OCI-LY1 (cell line): Measurements from ENCODE around the gene PGLYRP2.

Source experiments
- H2AFZ ChIP-seq: fragments of 200-600 bp; sonication (generic), shearing (Covaris generic); 2 replicates; pipeline ENCODE4 v1.6.0; 2014; ENCODE audit warnings: antibody characterized with exemption, mild to moderate bottlenecking, low read length
- H3F3A ChIP-seq: fragments of 200-600 bp; sonication (generic), shearing (Covaris generic); 2 replicates; pipeline ENCODE4 v1.6.0; 2014; ENCODE audit warnings: mild to moderate bottlenecking, antibody characterized with exemption, low read length, moderate library complexity; ENCODE audit not compliant: insufficient read depth
- H3K27ac ChIP-seq: fragments of 200-600 bp; sonication (generic); 2 replicates; pipeline ENCODE4 v1.5.1; 2014; ENCODE audit warnings: low read length, mixed run types, mild to moderate bottlenecking, low read depth; ENCODE audit not compliant: poor library complexity, severe bottlenecking
- H3K27me3 ChIP-seq: fragments of 200-600 bp; sonication (generic); 2 replicates; pipeline ENCODE4 v1.6.0; 2014; ENCODE audit warnings: antibody characterized with exemption, mild to moderate bottlenecking, low read length, moderate library complexity; ENCODE audit not compliant: insufficient read depth
- H3K36me3 ChIP-seq: fragments of 200-600 bp; sonication (generic); 2 replicates; pipeline ENCODE4 v1.6.1; 2014; ENCODE audit warnings: mild to moderate bottlenecking, antibody characterized with exemption, low read length, moderate library complexity, mixed read lengths; ENCODE audit not compliant: insufficient read depth
- H3K4me1 ChIP-seq: fragments of 200-600 bp; sonication (generic); 2 replicates; pipeline ENCODE4 v1.5.1; 2014; ENCODE audit warnings: mild to moderate bottlenecking, low read length, moderate library complexity; ENCODE audit not compliant: insufficient read depth, severe bottlenecking
- H3K4me2 ChIP-seq: fragments of 200-600 bp; sonication (generic), shearing (Covaris generic); 2 replicates; pipeline ENCODE4 v1.6.1; 2014; ENCODE audit warnings: low read length
- H3K4me3 ChIP-seq: fragments of 200-600 bp; sonication (generic); 2 replicates; pipeline ENCODE4 v1.5.1; 2014; ENCODE audit warnings: low read length, low read depth, mild to moderate bottlenecking, mixed read lengths; ENCODE audit not compliant: poor library complexity, severe bottlenecking
- H3K79me2 ChIP-seq: fragments of 200-600 bp; shearing (Covaris generic); 2 replicates; pipeline ENCODE4 v1.6.1; 2016; ENCODE audit warnings: mixed run types, low read length, mixed read lengths; ENCODE audit not compliant: insufficient read depth
- H3K9ac ChIP-seq: fragments of 200-600 bp; sonication (generic), shearing (Covaris generic); 2 replicates; pipeline ENCODE4 v1.6.1; 2014; ENCODE audit warnings: mild to moderate bottlenecking, low read length, mixed read lengths
- H3K9me2 ChIP-seq: fragments of 200-600 bp; sonication (generic), shearing (Covaris generic); 2 replicates; pipeline ENCODE4 v1.6.1; 2014; ENCODE audit warnings: low read depth, mild to moderate bottlenecking, low read length, mixed read lengths
- H3K9me3 ChIP-seq: fragments of 200-600 bp; shearing (Covaris generic); 2 replicates; pipeline ENCODE4 v1.6.1; 2014; ENCODE audit warnings: low read length, mixed read lengths
- H4K20me1 ChIP-seq: fragments of 200-600 bp; sonication (generic), shearing (Covaris generic); 2 replicates; pipeline ENCODE4 v1.6.0; 2016; ENCODE audit warnings: mild to moderate bottlenecking, low read length; ENCODE audit not compliant: insufficient read depth
- CTCF ChIP-seq: fragments of 200-600 bp; sonication (generic), shearing (Covaris generic); IDR thresholded peaks from 2 replicates; pipeline ENCODE4 v1.5.1; 2017; ENCODE audit warnings: mild to moderate bottlenecking, antibody characterized with exemption, low read length, moderate library complexity, mixed read lengths
- EZH2 ChIP-seq: fragments of 200-600 bp; sonication (generic), shearing (Covaris generic); IDR thresholded peaks from 2 replicates; pipeline ENCODE4 v1.8.0; 2017; ENCODE audit warnings: borderline replicate concordance, mixed run types, mild to moderate bottlenecking, antibody characterized with exemption, low read length, moderate library complexity, mixed read lengths

PGLYRP2 gene

GRCh38 chr19:15502264-15502663 is 23.0 kb upstream of the PGLYRP2 start:
- TF ChIP-seq CTCF (no peak), EZH2 (no peak)
- no peak overlapping the region for H3K4me2 ChIP-seq
- no peaks in the 10 kb centered on the region for H3K9me3 ChIP-seq
- no peaks in the 10 kb centered on the region for H3K79me2 ChIP-seq
- no peak overlapping the region for H3K4me3 ChIP-seq
- H3K9me2 ChIP-seq = no peaks in the 10 kb centered on the region
- H4K20me1 ChIP-seq = no peaks in the 10 kb centered on the region
- no peaks in the 10 kb centered on the region for H3K27me3 ChIP-seq
- H3K27ac ChIP-seq = no peak overlapping the region
- H3K36me3 ChIP-seq = no peaks in the 10 kb centered on the region
- no peak overlapping the region for H3K9ac ChIP-seq
- H3F3A ChIP-seq = no peaks in the 10 kb centered on the region
- H3K4me1 ChIP-seq = no peaks in the 10 kb centered on the region
- H2AFZ ChIP-seq = no peak overlapping the region

GRCh38 chr19:15501596-15501995 is 22.3 kb upstream of the PGLYRP2 start:
- Histone ChIP-seq H3K79me2 (no peaks in the 10 kb centered on the region), H4K20me1 (no peaks in the 10 kb centered on the region), H3K4me2 (no peak overlapping the region), H3K36me3 (no peaks in the 10 kb centered on the region), H3K27me3 (no peaks in the 10 kb centered on the region), H3K9ac (no peak overlapping the region), H2AFZ (no peak overlapping the region), H3K4me1 (no peaks in the 10 kb centered on the region), H3F3A (no peaks in the 10 kb centered on the region), H3K27ac (no peak overlapping the region), H3K4me3 (no peak overlapping the region), H3K9me2 (no peaks in the 10 kb centered on the region), H3K9me3 (no peaks in the 10 kb centered on the region)
- TF ChIP-seq EZH2 (no peak), CTCF (no peak)

- Histone ChIP-seq H3K27me3 (no peaks in the 10 kb centered on the region), H3K36me3 (no peaks in the 10 kb centered on the region), H3F3A (no peaks in the 10 kb centered on the region), H3K9ac (no peak overlapping the region), H3K4me3 (no peak overlapping the region), H3K27ac (no peak overlapping the region), H3K4me2 (no peak overlapping the region), H2AFZ (no peak overlapping the region), H3K9me3 (no peaks in the 10 kb centered on the region), H3K9me2 (no peaks in the 10 kb centered on the region), H3K79me2 (no peaks in the 10 kb centered on the region), H3K4me1 (no peaks in the 10 kb centered on the region), H4K20me1 (no peaks in the 10 kb centered on the region)
- no peak for TF ChIP-seq CTCF
- no peak for TF ChIP-seq EZH2
Observed at GRCh38 chr19:15498910-15499309, 19.6 kb upstream of the PGLYRP2 start.
